Activated naive CD4-positive, alpha-beta T cell treated with anti-CD3 and anti-CD28 coated beads, Interleukin-2, amount 50 U/mL, for 24 hours (primary cell): ENCODE data around the gene EIF2S3B.
A peak's percentile ranks its signal among the peaks of the same experiment; 100 is the strongest.
"Not testable (repeated sequence)": the region's sequence is repeated elsewhere in the genome, so short reads cannot be mapped to it uniquely, and the experiment has no call there.

ENCODE experiments used
- H3K27ac Mint-ChIP-seq: one replicate; pipeline ENCODE4 v1.8.0; 2021; ENCODE audit warnings: mild to moderate bottlenecking, mixed read lengths
- H3K27me3 Mint-ChIP-seq: one replicate; pipeline ENCODE4 v1.8.0; 2021; ENCODE audit warnings: mixed read lengths
- H3K36me3 Mint-ChIP-seq: one replicate; pipeline ENCODE4 v1.8.0; 2021; ENCODE audit warnings: mixed read lengths
- H3K4me1 Mint-ChIP-seq: one replicate; pipeline ENCODE4 v1.8.0; 2021; ENCODE audit warnings: mixed read lengths
- H3K4me3 Mint-ChIP-seq: one replicate; pipeline ENCODE4 v1.8.0; 2021; ENCODE audit warnings: mild to moderate bottlenecking, mixed read lengths
- H3K9me3 Mint-ChIP-seq: one replicate; pipeline ENCODE4 v1.8.0; 2021; ENCODE audit warnings: mixed read lengths

The EIF2S3B gene

GRCh38 chr12:10505620-10506019, at the start of gene EIF2S3B:
TSS of gene EIF2S3B (plus strand) at chr12:10505890. CDS start at chr12:10505903, 13 bp downstream.
- Mint-ChIP-seq H3K4me3 (no peak within 1 kb of the TSS), H3K4me1 (no peaks in the 10 kb centered on the region), H3K36me3 (no peaks in the 10 kb centered on the region), H3K27me3 (peaks cover 16% of the 10 kb centered on the region), H3K9me3 (no peaks in the 10 kb centered on the region), H3K27ac (peak within 1 kb of the TSS; percentile 2)

GRCh38 chr12:10456856-10457255, 48.8 kb upstream of the EIF2S3B start:
- no peak overlapping the region for H3K27ac Mint-ChIP-seq
- no peak overlapping the region for H3K4me3 Mint-ChIP-seq
- H3K9me3 Mint-ChIP-seq = peaks cover 12% of the 10 kb centered on the region
- no peaks in the 10 kb centered on the region for H3K4me1 Mint-ChIP-seq
- peaks cover 5% of the 10 kb centered on the region for H3K27me3 Mint-ChIP-seq
- no peaks in the 10 kb centered on the region for H3K36me3 Mint-ChIP-seq

- no peaks in the 10 kb centered on the region for H3K36me3 Mint-ChIP-seq
- peaks cover 17% of the 10 kb centered on the region for H3K9me3 Mint-ChIP-seq
- H3K27ac Mint-ChIP-seq = no peak overlapping the region
- no peaks in the 10 kb centered on the region for H3K4me1 Mint-ChIP-seq
- no peak overlapping the region for H3K4me3 Mint-ChIP-seq
- H3K27me3 Mint-ChIP-seq = peaks cover 7% of the 10 kb centered on the region
These were observed 47.9 kb upstream of the EIF2S3B start for GRCh38 chr12:10457760-10458159.

GRCh38 chr12:10466311-10466710, 39.4 kb upstream of the EIF2S3B start:
- H3K27me3 Mint-ChIP-seq = peaks cover 28% of the 10 kb centered on the region
- no peak overlapping the region for H3K4me3 Mint-ChIP-seq
- H3K9me3 Mint-ChIP-seq = peaks cover 11% of the 10 kb centered on the region
- H3K36me3 Mint-ChIP-seq = no peaks in the 10 kb centered on the region
- H3K27ac Mint-ChIP-seq = no peak overlapping the region
- H3K4me1 Mint-ChIP-seq = no peaks in the 10 kb centered on the region

GRCh38 chr12:10469701-10470100, 36.0 kb upstream of the EIF2S3B start:
- H3K27ac Mint-ChIP-seq = no peak overlapping the region
- no peaks in the 10 kb centered on the region for H3K36me3 Mint-ChIP-seq
- H3K4me1 Mint-ChIP-seq = no peaks in the 10 kb centered on the region
- no peak overlapping the region for H3K4me3 Mint-ChIP-seq
- peaks cover 19% of the 10 kb centered on the region for H3K27me3 Mint-ChIP-seq
- H3K9me3 Mint-ChIP-seq = no peaks in the 10 kb centered on the region

- H3K36me3 Mint-ChIP-seq, H3K4me3 Mint-ChIP-seq, H3K27ac Mint-ChIP-seq, H3K9me3 Mint-ChIP-seq, H3K27me3 Mint-ChIP-seq, H3K4me1 Mint-ChIP-seq: not testable (repeated sequence)
These were observed 32.9 kb upstream of the EIF2S3B start for GRCh38 chr12:10472808-10473207.

GRCh38 chr12:10481901-10482300, 23.8 kb upstream of the EIF2S3B start:
- H3K4me3 Mint-ChIP-seq, H3K27ac Mint-ChIP-seq, H3K36me3 Mint-ChIP-seq, H3K27me3 Mint-ChIP-seq, H3K9me3 Mint-ChIP-seq, H3K4me1 Mint-ChIP-seq: not testable (repeated sequence)

- not testable (repeated sequence) for H3K27ac Mint-ChIP-seq, H3K4me3 Mint-ChIP-seq, H3K27me3 Mint-ChIP-seq, H3K9me3 Mint-ChIP-seq, H3K4me1 Mint-ChIP-seq, H3K36me3 Mint-ChIP-seq
These were observed 18.4 kb upstream of the EIF2S3B start for GRCh38 chr12:10487328-10487727.

GRCh38 chr12:10491766-10492165, 13.9 kb upstream of the EIF2S3B start:
- Mint-ChIP-seq H3K4me1 (no peaks in the 10 kb centered on the region), H3K36me3 (no peaks in the 10 kb centered on the region), H3K9me3 (no peaks in the 10 kb centered on the region), H3K27ac (no peak overlapping the region), H3K4me3 (no peak overlapping the region), H3K27me3 (peaks cover 7% of the 10 kb centered on the region)

GRCh38 chr12:10497602-10498001, 8.1 kb upstream of the EIF2S3B start:
- Mint-ChIP-seq H3K27me3 (peaks cover 22% of the 10 kb centered on the region), H3K9me3 (no peaks in the 10 kb centered on the region), H3K36me3 (no peaks in the 10 kb centered on the region), H3K4me1 (peaks cover 8% of the 10 kb centered on the region), H3K27ac (no peak overlapping the region), H3K4me3 (no peak overlapping the region)

GRCh38 chr12:10498042-10498441, 7.6 kb upstream of the EIF2S3B start:
- H3K9me3 Mint-ChIP-seq = no peaks in the 10 kb centered on the region
- peaks cover 23% of the 10 kb centered on the region for H3K27me3 Mint-ChIP-seq
- H3K27ac Mint-ChIP-seq = no peak overlapping the region
- no peaks in the 10 kb centered on the region for H3K36me3 Mint-ChIP-seq
- H3K4me3 Mint-ChIP-seq = no peak overlapping the region
- H3K4me1 Mint-ChIP-seq = peaks cover 8% of the 10 kb centered on the region

- Mint-ChIP-seq H3K4me1 (peaks cover 8% of the 10 kb centered on the region), H3K27ac (peak overlapping the region; percentile 48), H3K9me3 (no peaks in the 10 kb centered on the region), H3K4me3 (no peak overlapping the region), H3K27me3 (peaks cover 25% of the 10 kb centered on the region), H3K36me3 (no peaks in the 10 kb centered on the region)
These were observed 4.7 kb upstream of the EIF2S3B start for GRCh38 chr12:10501030-10501429.

GRCh38 chr12:10503460-10503859, 2.2 kb upstream of the EIF2S3B start:
- Mint-ChIP-seq H3K4me3 (no peak overlapping the region), H3K4me1 (peaks cover 8% of the 10 kb centered on the region), H3K27me3 (peaks cover 19% of the 10 kb centered on the region), H3K36me3 (no peaks in the 10 kb centered on the region), H3K9me3 (no peaks in the 10 kb centered on the region), H3K27ac (no peak overlapping the region)

- Mint-ChIP-seq H3K4me1 (no peaks in the 10 kb centered on the region), H3K9me3 (no peaks in the 10 kb centered on the region), H3K36me3 (no peaks in the 10 kb centered on the region), H3K4me3 (no peak overlapping the region), H3K27ac (no peak overlapping the region), H3K27me3 (peaks cover 5% of the 10 kb centered on the region)
These were observed 6.2 kb downstream of the EIF2S3B start for GRCh38 chr12:10511756-10512355.

GRCh38 chr12:10512798-10513197, 7.1 kb downstream of the EIF2S3B start:
- no peaks in the 10 kb centered on the region for H3K4me1 Mint-ChIP-seq
- H3K27me3 Mint-ChIP-seq = peaks cover 5% of the 10 kb centered on the region
- no peaks in the 10 kb centered on the region for H3K9me3 Mint-ChIP-seq
- no peak overlapping the region for H3K27ac Mint-ChIP-seq
- H3K4me3 Mint-ChIP-seq = no peak overlapping the region
- H3K36me3 Mint-ChIP-seq = no peaks in the 10 kb centered on the region

- Mint-ChIP-seq H3K9me3 (no peaks in the 10 kb centered on the region), H3K27me3 (no peaks in the 10 kb centered on the region), H3K4me1 (no peaks in the 10 kb centered on the region), H3K27ac (no peak overlapping the region), H3K36me3 (no peaks in the 10 kb centered on the region), H3K4me3 (no peak overlapping the region)
These were observed 15.9 kb downstream of the EIF2S3B start for GRCh38 chr12:10521555-10521954.
